Fibroblast of mammary gland (primary cell): ENCODE measurements around the gene TMEM117.
A peak's percentile ranks its signal among the peaks of the same experiment; 100 is the strongest.

Experiments
- DNase-seq: peaks from one replicate; pipeline ENCODE4 v3.0.0-alpha.2; 2010; ENCODE audit warnings: low read depth
- H3K4me3 ChIP-seq: 2 replicates; pipeline ENCODE4 v1.5.1; 2011; ENCODE audit warnings: low read depth, mild to moderate bottlenecking, low read length, moderate library complexity; ENCODE audit not compliant: control insufficient read depth
- TF ChIP-seq, protein P1 (sequence below): conservative IDR thresholded peaks from 2 replicates; pipeline ENCODE4 v1.5.1; 2011; ENCODE audit warnings: low read depth, low read length, inconsistent platforms; ENCODE audit not compliant: control insufficient read depth, insufficient read depth

Gene TMEM117

GRCh38 chr12:43815416-43815815 is 20.5 kb upstream of the TMEM117 start:
- DNase-seq = no peak
- TF ChIP-seq, protein P1, sequence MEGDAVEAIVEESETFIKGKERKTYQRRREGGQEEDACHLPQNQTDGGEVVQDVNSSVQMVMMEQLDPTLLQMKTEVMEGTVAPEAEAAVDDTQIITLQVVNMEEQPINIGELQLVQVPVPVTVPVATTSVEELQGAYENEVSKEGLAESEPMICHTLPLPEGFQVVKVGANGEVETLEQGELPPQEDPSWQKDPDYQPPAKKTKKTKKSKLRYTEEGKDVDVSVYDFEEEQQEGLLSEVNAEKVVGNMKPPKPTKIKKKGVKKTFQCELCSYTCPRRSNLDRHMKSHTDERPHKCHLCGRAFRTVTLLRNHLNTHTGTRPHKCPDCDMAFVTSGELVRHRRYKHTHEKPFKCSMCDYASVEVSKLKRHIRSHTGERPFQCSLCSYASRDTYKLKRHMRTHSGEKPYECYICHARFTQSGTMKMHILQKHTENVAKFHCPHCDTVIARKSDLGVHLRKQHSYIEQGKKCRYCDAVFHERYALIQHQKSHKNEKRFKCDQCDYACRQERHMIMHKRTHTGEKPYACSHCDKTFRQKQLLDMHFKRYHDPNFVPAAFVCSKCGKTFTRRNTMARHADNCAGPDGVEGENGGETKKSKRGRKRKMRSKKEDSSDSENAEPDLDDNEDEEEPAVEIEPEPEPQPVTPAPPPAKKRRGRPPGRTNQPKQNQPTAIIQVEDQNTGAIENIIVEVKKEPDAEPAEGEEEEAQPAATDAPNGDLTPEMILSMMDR = no peak
- no peak overlapping the region for H3K4me3 ChIP-seq

DNA sequence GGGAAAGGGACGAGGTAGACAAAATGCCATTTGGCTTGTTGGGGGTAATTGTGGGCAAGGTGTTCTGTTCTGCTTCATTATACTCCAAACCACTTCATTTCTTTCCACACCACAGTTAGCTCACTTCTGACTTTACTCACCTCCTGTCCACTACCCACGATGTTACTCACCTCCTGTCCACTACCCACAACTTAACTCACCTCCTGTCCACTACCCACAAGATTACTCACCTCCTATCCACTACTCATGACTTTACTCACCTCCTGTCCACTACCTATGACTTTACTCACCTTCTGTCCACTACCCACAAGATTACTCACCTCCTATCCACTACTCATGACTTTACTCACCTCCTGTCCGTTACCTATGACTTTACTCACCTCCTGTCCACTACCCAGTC is 19.7 kb upstream of the TMEM117 start:
- DNase-seq = peak; percentile 16
- TF ChIP-seq, protein P1 = no peak
- no peak overlapping the region for H3K4me3 ChIP-seq

DNA sequence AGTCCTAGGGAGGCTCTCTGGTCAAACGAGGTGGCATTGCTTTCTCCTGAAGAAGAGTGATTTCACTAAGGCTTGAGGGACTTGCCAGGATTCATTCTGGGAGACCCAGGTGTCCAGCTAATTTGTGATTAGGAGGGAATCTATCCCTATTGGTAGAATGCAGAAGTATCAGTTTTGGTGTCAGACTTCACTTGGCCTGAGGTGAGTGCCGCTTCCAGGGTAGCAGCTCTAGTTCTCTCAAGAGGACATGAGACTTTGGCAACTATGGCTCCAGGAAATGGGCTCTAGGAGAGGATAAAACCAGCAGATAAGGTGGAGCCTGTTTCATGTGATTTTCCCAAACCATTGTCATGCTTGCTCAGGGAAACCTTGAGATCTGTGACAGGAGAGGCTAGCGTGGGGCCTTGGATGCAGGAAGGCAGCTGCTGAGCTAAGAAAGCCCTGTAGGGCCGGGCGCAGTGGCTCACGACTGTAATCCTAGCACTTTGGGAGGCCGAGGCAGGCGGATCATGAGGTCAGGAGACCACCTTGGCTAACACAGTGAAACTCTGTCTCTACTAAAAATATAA is 11.6 kb upstream of the TMEM117 start:
- TF ChIP-seq, protein P1 = no peak
- no peak for DNase-seq
- H3K4me3 ChIP-seq = no peak overlapping the region

- TF ChIP-seq, protein P1 = no peak
- DNase-seq = no peak
- no peak overlapping the region for H3K4me3 ChIP-seq
These were observed 9.2 kb upstream of the TMEM117 start for GRCh38 chr12:43826681-43827080.

DNA sequence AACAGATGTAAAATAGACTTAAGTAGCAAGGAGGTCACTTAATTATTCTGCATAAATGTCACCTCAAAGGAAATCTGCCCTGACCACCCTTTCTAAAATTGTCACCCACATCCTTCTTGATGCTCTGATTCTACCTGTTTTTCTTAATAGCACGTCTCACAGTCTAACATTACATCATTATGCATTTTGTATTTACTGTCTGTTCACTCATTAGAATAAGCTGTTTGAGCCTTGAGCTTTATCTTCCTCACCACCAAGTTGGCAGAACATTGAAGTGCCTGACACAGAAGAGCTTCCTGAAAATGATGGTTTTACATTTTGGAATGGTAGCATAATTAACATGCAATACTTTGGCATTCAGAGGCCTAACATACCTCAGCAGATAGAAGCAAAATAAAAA is 8.8 kb upstream of the TMEM117 start:
- DNase-seq = no peak
- no peak overlapping the region for H3K4me3 ChIP-seq
- TF ChIP-seq, protein P1 = no peak

- DNase-seq = no peak
- H3K4me3 ChIP-seq = no peak overlapping the region
- TF ChIP-seq, protein P1 = no peak
These were observed 3.3 kb upstream of the TMEM117 start for GRCh38 chr12:43832463-43833168.
